Tibial nerve (tissue), 4 donors: Measurements from ENCODE around the gene MAML2. TPM values are rescaled to one million over a fixed set of nuclear protein-coding genes. Genes with fewer than 3 reads are reported as not detected.
A peak's percentile ranks its signal among the peaks of the same experiment; 100 is the strongest.

Experiments used
- DNase-seq, 2 donors: peaks; one replicate each; pipeline ENCODE4 v3.0.0-alpha.2; 2019; ENCODE audit warnings: low spot score in 2 of 2
- H3K27ac ChIP-seq, 4 donors: fragments of 200-600 bp; sonication (generic) in 3 of 4; one replicate each; pipeline ENCODE4 v1.5.1; 2017 to 2019; ENCODE audit warnings: mild to moderate bottlenecking in 1 of 4
- H3K27me3 ChIP-seq, 2 donors: fragments of 200-600 bp; sonication (generic) in 1 of 2; one replicate each; pipeline versions ENCODE4 v1.5.1 to v1.6.0; 2017 to 2019
- H3K36me3 ChIP-seq, 3 donors: fragments of 200-600 bp; sonication (generic); one replicate each; pipeline ENCODE4 v1.5.1; 2018 to 2019
- H3K4me1 ChIP-seq, 4 donors: fragments of 200-600 bp; sonication (generic) in 3 of 4; one replicate each; pipeline ENCODE4 v1.5.1; 2017 to 2019
- H3K4me3 ChIP-seq, 4 donors: fragments of 200-600 bp; sonication (generic) in 3 of 4; one replicate each; pipeline ENCODE4 v1.5.1; 2017 to 2019; ENCODE audit warnings: mild to moderate bottlenecking in 1 of 4, moderate library complexity in 1 of 4
- H3K9me3 ChIP-seq, 4 donors: fragments of 200-600 bp; sonication (generic) in 3 of 4; one replicate each; pipeline ENCODE4 v1.5.1; 2017 to 2019
- EP300 ChIP-seq, 2 donors: sonication (generic); formaldehyde crosslinking; IDR thresholded peaks; one replicate each; pipeline ENCODE4 v1.6.1; 2017; ENCODE audit warnings: antibody characterized with exemption in 2 of 2, mild to moderate bottlenecking in 1 of 2
- POLR2A ChIP-seq, 2 donors: fragments of 450-650 bp; IDR thresholded peaks; one replicate each; pipeline ENCODE4 v1.6.1; 2017; ENCODE audit warnings: antibody characterized with exemption in 2 of 2, mild to moderate bottlenecking in 2 of 2, moderate library complexity in 2 of 2
- WGBS, 2 donors: methylation state at CpG; one replicate each; pipeline ENCODE4 v1.1.5; 2018; 5-methylcytosine and 5-hydroxymethylcytosine counted together
- total RNA-seq, 4 donors: library from RNA; depleted of rRNA; stranded (reverse); fragments of >200 nt; gene quantifications; one replicate each; pipeline ENCODE4 v1.1.0, GENCODE V29; 2016
- TF ChIP-seq, protein P1 (sequence below), 5 experiments: fragments of 200-600 bp in 3 of 5; fragments of 450-650 bp in 2 of 5; sonication (generic) in 3 of 5; IDR thresholded peaks; one replicate each; pipeline ENCODE4 v1.5.1; 2016 to 2019; ENCODE audit warnings: antibody characterized with exemption in 5 of 5, mild to moderate bottlenecking in 3 of 5, moderate library complexity in 2 of 5

MAML2 gene
- total RNA-seq, 4 donors from 2014 or later: 20.5 to 38.4 (median 27.9) TPM

DNA sequence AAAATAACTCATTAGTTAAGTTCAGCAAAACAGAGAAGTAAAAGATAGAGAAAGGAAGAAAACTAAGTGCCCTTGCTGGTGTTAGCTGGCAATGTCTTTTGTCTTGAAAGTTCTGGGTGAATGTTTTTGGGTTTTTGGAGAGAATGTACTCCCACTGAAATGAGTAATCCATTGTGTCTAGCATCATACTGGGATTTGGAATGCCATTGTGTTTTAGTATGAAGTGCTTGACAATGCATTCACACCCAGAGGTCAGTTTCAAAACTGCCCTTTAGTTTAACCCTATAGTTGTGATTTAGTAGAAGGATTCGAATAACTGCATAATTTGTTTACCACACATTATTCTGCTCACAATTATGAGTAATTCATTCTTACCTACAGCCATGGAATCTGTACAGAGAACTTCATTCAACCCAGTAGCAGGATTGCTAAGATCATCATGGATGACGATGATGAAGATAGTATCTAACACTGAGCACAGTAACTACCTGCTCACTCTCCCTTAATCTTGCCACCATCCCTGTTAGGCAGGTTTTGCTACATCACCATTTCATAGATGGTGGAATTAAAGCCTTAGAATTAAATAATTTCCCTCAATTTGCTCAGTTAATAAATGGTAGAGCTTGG is 33.9 kb downstream of the MAML2 start:
- Histone ChIP-seq H3K27me3 (no peaks in the 10 kb centered on the region), H3K9me3 (no peaks in the 10 kb centered on the region), H3K27ac (peak overlapping the region in 2 of 4 donors; percentile 66 to 92), H3K4me3 (no peak overlapping the region), H3K36me3 (no peaks in the 10 kb centered on the region), H3K4me1 (peaks cover 0 to 98% (median 55%) of the 10 kb centered on the region in 4 donors)
- 57 to 72% methylated on average over 2 of the region's 2 CpGs for WGBS, 2 donors
- no peak for TF ChIP-seq POLR2A (IDR thresholded peaks at IDR 0.05)
- TF ChIP-seq, protein P1, sequence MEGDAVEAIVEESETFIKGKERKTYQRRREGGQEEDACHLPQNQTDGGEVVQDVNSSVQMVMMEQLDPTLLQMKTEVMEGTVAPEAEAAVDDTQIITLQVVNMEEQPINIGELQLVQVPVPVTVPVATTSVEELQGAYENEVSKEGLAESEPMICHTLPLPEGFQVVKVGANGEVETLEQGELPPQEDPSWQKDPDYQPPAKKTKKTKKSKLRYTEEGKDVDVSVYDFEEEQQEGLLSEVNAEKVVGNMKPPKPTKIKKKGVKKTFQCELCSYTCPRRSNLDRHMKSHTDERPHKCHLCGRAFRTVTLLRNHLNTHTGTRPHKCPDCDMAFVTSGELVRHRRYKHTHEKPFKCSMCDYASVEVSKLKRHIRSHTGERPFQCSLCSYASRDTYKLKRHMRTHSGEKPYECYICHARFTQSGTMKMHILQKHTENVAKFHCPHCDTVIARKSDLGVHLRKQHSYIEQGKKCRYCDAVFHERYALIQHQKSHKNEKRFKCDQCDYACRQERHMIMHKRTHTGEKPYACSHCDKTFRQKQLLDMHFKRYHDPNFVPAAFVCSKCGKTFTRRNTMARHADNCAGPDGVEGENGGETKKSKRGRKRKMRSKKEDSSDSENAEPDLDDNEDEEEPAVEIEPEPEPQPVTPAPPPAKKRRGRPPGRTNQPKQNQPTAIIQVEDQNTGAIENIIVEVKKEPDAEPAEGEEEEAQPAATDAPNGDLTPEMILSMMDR (IDR thresholded peaks at IDR 0.05): no peak
- no peak for TF ChIP-seq EP300 (IDR thresholded peaks at IDR 0.05)
- no peak for DNase-seq

DNA sequence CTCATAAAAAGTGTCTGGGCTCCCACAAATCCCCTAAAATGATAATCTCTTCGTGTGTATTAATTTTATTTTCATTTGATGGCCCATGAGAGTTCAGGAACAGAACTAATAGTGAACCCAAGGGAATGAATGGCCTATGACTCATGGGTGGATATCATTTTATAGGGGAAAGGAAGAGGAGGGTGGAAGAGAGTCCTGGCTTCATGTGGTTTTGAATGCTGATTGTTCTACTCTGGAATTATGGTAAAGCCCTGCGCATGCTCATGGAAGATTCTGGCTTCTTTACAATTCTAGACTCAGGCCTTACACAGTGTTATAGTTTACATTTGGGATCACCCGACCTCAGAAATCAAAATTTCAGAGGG is 35.2 kb downstream of the MAML2 start:
- WGBS, 2 donors: 22 to 23% methylated on average over 3 of the region's 3 CpGs
- no peak for DNase-seq
- Histone ChIP-seq H3K4me1 (peaks cover 0 to 98% (median 54%) of the 10 kb centered on the region in 4 donors), H3K9me3 (no peaks in the 10 kb centered on the region), H3K27me3 (no peaks in the 10 kb centered on the region), H3K27ac (peak overlapping the region; percentile 58 to 92 (median 78)), H3K4me3 (peak overlapping the region; percentile 24 to 41 (median 28)), H3K36me3 (no peaks in the 10 kb centered on the region)
- TF ChIP-seq POLR2A (IDR thresholded peaks at IDR 0.05): no peak
- TF ChIP-seq, protein P1 (IDR thresholded peaks at IDR 0.05): no peak
- no peak for TF ChIP-seq EP300 (IDR thresholded peaks at IDR 0.05)

DNA sequence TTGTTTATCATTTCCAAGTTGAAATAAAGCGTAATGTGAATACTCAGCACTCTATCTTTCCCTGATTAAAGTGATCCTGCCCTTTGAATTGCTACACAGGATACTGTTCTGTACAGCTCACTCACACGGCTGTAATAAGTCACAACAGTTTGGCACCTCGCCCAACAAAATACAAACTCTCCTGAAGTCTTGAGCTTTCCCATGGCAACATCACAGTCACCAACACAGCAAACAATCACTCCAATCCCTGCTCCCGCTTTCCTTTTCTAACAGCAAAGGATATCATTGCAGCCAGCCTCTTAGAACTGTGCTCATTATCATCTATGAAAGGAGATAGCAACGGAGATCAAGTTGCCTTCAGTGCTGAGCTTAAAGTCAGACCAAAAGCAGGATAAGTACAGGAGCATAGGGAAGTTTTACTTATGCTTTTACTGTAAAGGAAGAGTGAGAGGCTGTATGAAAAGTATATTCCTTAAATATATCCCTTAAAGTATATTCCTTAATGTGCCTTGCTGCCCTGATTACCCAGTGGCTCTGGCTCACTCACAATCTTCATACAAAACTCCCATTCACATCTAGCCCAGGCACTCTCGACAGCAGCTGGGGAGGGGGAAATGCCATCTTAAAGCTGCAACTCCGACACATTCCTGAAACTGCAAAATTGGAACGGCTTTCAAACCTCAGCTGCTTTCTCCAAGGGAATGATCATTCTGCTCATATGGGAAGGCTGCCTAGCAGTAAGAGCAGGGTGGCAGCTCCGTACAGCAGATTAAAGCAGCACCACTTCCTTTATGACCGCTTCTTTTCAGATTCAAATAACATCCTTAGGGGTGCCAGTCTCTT is 35.8 kb downstream of the MAML2 start:
- Histone ChIP-seq H3K4me3 (peak overlapping the region; percentile 24 to 41 (median 28)), H3K27me3 (no peaks in the 10 kb centered on the region), H3K9me3 (no peaks in the 10 kb centered on the region), H3K36me3 (no peaks in the 10 kb centered on the region), H3K4me1 (peaks cover 0 to 98% (median 58%) of the 10 kb centered on the region in 4 donors), H3K27ac (peak overlapping the region; percentile 58 to 92 (median 78))
- 2 to 5% methylated on average over 10 of the region's 10 CpGs for WGBS, 2 donors
- TF ChIP-seq, protein P1 (IDR thresholded peaks at IDR 0.05): no peak
- TF ChIP-seq POLR2A (IDR thresholded peaks at IDR 0.05) (no peak), EP300 (IDR thresholded peaks at IDR 0.05) (peak in 1 of 2 donors; percentile 73)
- peak; percentile 74 to 93 for DNase-seq

DNA sequence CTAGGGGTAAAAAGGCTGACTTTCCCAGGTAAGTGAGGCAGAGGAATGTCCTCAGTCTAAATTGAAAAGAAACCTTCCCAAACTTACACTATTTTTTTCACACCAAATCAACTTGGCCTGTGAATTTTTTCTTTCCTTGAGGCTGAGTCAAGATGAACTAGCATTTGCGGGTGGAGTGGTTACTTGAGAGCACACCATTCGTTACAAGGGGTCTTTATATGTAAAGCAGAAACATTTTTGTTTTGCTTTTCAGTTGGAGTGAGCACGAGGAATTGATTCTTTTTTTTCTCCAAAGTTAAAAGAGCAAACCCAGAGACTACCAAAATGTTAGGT is 36.4 kb downstream of the MAML2 start:
- Histone ChIP-seq H3K4me1 (peaks cover 0 to 96% (median 56%) of the 10 kb centered on the region in 4 donors), H3K27me3 (no peaks in the 10 kb centered on the region), H3K27ac (peak overlapping the region; percentile 30 to 92 (median 78)), H3K9me3 (no peaks in the 10 kb centered on the region), H3K36me3 (no peaks in the 10 kb centered on the region), H3K4me3 (peak overlapping the region; percentile 24 to 41 (median 28))
- no peak for TF ChIP-seq EP300 (IDR thresholded peaks at IDR 0.05)
- TF ChIP-seq POLR2A (IDR thresholded peaks at IDR 0.05): no peak
- TF ChIP-seq, protein P1 (IDR thresholded peaks at IDR 0.05): no peak
- WGBS, 2 donors: 6% methylated on average over 3 of the region's 3 CpGs
- DNase-seq: no peak

DNA sequence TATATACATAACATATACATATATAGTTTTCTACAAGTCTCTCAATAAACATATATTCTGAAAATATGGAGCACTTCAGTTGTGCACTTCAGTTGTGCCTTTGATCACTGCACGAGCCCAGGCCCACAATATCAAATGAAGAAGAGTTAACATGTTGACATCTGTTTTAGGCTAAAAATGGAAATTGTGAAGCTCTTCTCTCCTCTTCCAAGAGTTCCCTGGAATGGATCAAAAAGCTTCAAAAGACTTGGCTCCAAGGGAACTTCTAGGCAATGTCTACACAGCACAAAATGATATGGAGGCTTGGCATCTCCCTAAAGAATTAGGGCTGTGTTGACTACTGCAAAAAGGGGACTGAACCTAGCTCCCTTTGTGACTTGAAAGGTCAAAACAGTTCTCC is 36.9 kb downstream of the MAML2 start:
- DNase-seq: no peak
- Histone ChIP-seq H3K27ac (peak overlapping the region; percentile 30 to 92 (median 78)), H3K4me3 (no peak overlapping the region), H3K9me3 (no peaks in the 10 kb centered on the region), H3K4me1 (peaks cover 0 to 92% (median 52%) of the 10 kb centered on the region in 4 donors), H3K36me3 (no peaks in the 10 kb centered on the region), H3K27me3 (no peaks in the 10 kb centered on the region)
- 52 to 61% methylated on average over 1 of the region's 1 CpG for WGBS, 2 donors
- TF ChIP-seq POLR2A (IDR thresholded peaks at IDR 0.05): no peak
- TF ChIP-seq, protein P1 (IDR thresholded peaks at IDR 0.05): no peak
- TF ChIP-seq EP300 (IDR thresholded peaks at IDR 0.05): no peak
